AG10803 (cell line): ENCODE measurements around the gene COASY.
A peak's percentile ranks its signal among the peaks of the same experiment; 100 is the strongest.

Source experiments
- DNase-seq: peaks from one replicate; pipeline ENCODE4 v3.0.0; 2010; ENCODE audit warnings: low read depth
- H3K4me3 ChIP-seq: 2 replicates; pipeline ENCODE4 v1.5.1; 2011; ENCODE audit warnings: mild to moderate bottlenecking, low read length, control low read depth
- TF ChIP-seq, protein P1 (sequence below): conservative IDR thresholded peaks from 2 replicates; pipeline ENCODE4 v1.5.1; 2011; ENCODE audit warnings: mild to moderate bottlenecking, low read length, control low read depth, inconsistent platforms

COASY gene

DNA sequence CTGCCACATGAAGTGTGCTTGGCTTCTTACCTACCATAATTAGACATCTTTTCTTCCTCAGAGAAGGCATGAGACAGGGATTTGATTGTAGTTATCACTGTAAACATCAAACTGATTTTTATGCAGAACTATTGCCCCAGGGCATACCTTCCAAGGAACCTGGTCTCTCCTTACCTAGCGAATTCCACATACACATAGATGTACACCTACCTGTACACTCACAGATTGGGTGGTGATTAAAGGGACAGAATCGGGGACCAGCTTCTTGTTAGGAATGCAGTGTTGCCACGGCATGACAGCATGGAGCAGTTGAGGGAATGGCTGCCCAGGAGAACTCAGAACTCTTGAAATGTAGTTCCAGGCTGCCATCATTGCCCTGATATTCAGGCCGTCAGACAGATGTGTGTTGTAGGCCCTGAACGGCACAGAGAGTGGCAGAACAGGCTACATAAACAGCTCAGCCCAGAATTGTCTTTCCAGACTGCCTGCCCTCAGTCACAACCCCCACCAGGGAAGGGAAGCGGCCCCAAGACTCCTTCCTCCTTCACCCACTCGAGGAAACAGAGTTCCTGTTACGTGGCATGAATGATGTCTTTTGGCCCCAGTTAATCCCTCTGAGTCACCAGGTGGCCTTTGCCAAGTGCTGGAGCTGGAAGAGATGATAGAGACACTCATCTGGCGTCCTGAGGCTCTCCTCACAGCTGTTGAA lies 43.7 kb upstream of the COASY start:
- peak; percentile 98 for DNase-seq
- TF ChIP-seq, protein P1, sequence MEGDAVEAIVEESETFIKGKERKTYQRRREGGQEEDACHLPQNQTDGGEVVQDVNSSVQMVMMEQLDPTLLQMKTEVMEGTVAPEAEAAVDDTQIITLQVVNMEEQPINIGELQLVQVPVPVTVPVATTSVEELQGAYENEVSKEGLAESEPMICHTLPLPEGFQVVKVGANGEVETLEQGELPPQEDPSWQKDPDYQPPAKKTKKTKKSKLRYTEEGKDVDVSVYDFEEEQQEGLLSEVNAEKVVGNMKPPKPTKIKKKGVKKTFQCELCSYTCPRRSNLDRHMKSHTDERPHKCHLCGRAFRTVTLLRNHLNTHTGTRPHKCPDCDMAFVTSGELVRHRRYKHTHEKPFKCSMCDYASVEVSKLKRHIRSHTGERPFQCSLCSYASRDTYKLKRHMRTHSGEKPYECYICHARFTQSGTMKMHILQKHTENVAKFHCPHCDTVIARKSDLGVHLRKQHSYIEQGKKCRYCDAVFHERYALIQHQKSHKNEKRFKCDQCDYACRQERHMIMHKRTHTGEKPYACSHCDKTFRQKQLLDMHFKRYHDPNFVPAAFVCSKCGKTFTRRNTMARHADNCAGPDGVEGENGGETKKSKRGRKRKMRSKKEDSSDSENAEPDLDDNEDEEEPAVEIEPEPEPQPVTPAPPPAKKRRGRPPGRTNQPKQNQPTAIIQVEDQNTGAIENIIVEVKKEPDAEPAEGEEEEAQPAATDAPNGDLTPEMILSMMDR = no peak
- H3K4me3 ChIP-seq = no peak overlapping the region

DNA sequence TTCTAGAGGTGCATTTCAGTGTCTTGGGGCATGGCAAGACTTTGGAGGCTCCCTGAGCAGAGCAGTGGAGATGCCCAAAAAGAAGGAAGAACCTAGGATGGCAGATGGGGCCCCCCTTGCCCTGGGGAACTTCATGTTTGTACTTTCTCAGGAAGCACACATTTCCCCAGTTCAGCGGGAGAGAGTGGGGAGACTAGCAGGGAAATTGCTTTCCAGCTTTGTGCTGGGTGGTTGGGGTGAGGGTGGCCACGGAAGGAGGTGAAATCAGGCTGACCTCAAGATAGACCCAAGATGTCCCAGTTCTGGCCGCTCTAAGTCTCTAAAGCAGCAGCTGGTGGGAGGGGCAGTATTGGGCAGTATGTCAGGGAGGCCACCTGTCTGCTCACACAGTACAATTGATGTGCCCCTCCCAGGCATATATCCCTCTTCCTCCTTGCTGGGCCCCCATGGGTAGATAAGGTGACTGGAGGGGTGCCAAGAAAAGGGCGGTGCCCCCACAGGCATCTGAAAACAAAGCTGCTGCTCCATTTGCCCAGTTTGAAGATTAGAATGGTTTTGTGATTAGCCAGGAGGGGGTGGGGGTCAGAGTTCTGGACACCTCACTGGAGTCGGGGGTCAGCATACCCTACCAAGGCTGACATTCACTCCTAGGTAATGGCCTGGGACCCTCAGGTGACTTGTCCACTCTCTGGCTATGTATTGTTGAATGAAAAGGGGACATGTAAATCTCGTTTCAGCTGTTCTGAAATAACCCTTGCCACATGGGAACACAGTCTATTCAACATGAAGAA lies 43.0 kb upstream of the COASY start:
- H3K4me3 ChIP-seq = no peak overlapping the region
- TF ChIP-seq, protein P1 = no peak
- DNase-seq = peak; percentile 25

DNA sequence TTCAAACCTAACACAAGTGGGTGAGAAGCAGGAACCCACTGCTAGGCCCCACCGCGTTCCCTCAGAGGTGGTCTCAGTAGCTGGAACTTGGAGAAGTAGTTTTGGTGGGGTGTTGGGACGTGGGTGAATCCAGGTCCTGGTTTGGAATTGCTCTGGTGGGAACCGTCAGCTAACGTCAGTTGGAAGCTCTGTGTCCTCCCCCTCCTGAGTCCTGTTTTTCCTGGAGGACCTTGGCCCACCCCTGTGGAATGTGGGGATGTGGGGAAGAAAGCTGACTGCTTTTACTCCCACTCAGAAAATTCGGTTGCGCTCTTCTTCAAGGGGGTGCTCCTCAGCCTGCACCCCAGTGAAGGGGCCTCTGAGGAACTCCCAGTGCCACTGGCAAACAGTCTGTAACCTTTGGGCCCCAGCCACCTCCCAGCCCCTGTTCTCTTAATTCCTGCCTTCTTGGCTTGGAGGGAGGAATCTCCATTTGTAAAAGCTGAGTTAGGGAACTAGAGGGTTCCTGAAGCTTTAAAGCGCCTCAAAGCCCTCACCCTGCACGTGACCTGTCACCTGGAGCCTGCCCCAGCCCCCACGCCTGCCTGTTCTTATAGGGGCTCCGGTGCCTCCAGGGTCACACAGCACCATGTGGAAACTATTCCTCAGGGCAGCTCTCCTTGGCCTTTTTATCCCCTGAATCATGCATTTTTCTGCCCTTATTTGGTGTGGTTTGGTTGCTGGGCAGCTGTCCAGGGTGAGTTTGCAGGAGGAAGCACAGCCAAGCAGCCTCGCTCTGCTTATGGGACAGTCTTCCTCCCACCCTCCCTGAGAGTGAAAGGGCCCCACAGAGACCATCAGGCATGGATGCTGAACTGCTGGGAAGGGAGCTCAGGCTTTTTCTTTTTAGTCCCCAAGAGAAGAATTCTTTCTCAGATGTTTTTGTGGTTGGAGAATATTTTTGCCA lies 42.1 kb upstream of the COASY start:
- TF ChIP-seq, protein P1 = no peak
- peak; percentile 100 for DNase-seq
- no peak overlapping the region for H3K4me3 ChIP-seq

DNA sequence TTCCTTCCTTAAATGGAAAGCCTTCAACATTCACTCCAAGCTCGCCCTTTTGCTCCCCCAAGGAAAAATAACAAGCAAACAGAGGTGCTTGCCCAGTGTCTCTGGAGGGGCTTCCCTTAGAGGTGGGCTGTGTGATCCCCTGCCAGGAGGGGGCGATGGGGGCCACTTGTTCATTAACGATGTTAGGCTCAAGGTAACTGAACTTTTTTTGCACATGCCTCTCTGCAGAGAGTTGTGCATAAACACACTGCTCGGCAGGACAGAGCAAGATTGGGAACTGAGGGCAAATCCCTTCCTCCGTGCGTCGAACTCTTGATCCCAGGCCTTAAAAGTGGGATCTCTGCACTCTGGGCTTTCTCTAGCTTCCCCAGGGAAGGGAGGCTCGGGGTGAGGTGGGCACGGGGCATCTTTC lies 41.4 kb upstream of the COASY start:
- peak overlapping the region; percentile 24 for H3K4me3 ChIP-seq
- TF ChIP-seq, protein P1 = peak; percentile 30
- DNase-seq = no peak

DNA sequence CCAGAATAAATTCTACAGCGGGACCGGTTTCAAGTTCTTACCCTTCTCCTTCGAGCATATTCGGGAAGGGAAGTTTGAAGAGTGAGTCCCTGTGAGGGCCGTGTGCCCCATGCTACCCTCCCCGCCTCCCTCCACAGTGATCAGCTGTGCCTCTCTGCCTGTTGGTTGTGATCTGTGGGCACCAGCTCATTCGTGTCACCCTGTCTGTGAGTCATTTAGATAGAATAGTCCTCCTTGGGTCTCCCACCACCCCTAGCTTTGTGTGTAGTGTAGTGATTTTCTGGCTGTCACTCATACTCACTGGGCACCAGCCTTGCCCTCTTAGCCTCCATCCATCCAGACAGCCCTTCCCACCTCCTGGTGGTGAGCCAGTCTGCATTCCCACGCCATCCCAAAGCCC lies 40.9 kb upstream of the COASY start:
- TF ChIP-seq, protein P1 = 0 out of 2 replicates have a peak, but pooled peaks have one; percentile 2
- DNase-seq = peak; percentile 21
- H3K4me3 ChIP-seq = no peak overlapping the region; the same call in 1 of the 2 replicates

DNA sequence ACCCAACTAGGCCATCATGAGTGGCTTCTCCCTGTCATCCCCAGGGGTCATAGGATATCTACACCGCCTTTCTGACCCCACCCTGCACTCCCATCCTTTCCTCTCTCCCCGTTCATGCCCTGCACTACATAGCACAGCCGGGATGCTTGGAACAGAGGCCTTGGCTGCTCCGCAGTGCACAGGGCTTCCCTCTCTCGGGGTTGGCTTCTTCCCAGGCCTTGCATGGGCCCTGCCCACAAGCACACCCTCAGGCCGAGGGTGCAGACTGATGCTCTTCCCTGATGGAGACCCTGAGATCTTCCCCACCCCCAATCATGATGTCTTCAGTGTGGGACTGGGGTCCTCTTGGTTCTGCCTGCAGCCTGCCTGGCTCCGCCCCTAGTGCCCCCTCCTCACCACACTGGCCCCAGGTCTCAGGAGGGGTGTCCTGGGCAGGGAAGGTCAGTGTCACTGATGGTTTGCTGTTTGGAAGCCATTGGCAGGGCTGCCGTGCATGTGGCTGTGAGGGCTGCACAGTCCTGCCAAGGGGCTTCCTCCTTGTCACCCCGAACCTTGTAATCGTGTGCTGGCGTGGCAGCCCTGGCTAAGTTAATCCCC lies 40.2 kb upstream of the COASY start:
- TF ChIP-seq, protein P1 = no peak
- peak; percentile 44 for DNase-seq
- H3K4me3 ChIP-seq = no peak overlapping the region
